NCI-H2081 (cell line): Measurements from ENCODE around the gene GNG13.
"Not testable (repeated sequence)": the region's sequence is repeated elsewhere in the genome, so short reads cannot be mapped to it uniquely, and the experiment has no call there.

Source experiments
- DNase-seq, 2 experiments: peaks; one replicate each; lab custom pipeline; 2025; lab: John Stamatoyannopoulos, UW

Gene GNG13

GRCh38 chr16:799948-800833, at the start of gene GNG13:
Gene GNG13, minus strand, starts transcription at chr16:800734. Its CDS starts 1,657 bp downstream, at chr16:799077.
- no peak for DNase-seq

GRCh38 chr16:848510-849253, 48.1 kb upstream of the GNG13 start:
- no peak for DNase-seq

- DNase-seq = no peak
Measured at GRCh38 chr16:847681-848445, 47.3 kb upstream of the GNG13 start.

- DNase-seq = no peak
Measured at GRCh38 chr16:847151-847550, 46.6 kb upstream of the GNG13 start.

GRCh38 chr16:845351-845745, 44.8 kb upstream of the GNG13 start:
- DNase-seq = no peak

- no peak for DNase-seq
Measured at GRCh38 chr16:844638-845350, 44.3 kb upstream of the GNG13 start.

- DNase-seq = no peak
Measured at GRCh38 chr16:843771-844170, 43.2 kb upstream of the GNG13 start.

GRCh38 chr16:842711-843560, 42.4 kb upstream of the GNG13 start:
- no peak for DNase-seq

- no peak for DNase-seq
Measured at GRCh38 chr16:842061-842476, 41.5 kb upstream of the GNG13 start.

- DNase-seq = no peak
Measured at GRCh38 chr16:841455-842060, 41.0 kb upstream of the GNG13 start.

- no peak for DNase-seq
Measured at GRCh38 chr16:840561-841454, 40.3 kb upstream of the GNG13 start.

GRCh38 chr16:839643-840408, 39.3 kb upstream of the GNG13 start:
- DNase-seq = no peak

GRCh38 chr16:838741-839140, 38.2 kb upstream of the GNG13 start:
- no peak for DNase-seq

- not testable (repeated sequence) for DNase-seq
Measured at GRCh38 chr16:836822-837221, 36.3 kb upstream of the GNG13 start.

GRCh38 chr16:836221-836620, 35.7 kb upstream of the GNG13 start:
- no peak for DNase-seq

GRCh38 chr16:835373-835772, 34.8 kb upstream of the GNG13 start:
- DNase-seq = no peak

- no peak for DNase-seq
Measured at GRCh38 chr16:833411-833810, 32.9 kb upstream of the GNG13 start.

- DNase-seq = no peak
Measured at GRCh38 chr16:832652-833336, 32.3 kb upstream of the GNG13 start.
